Naive B cell (primary cell): ENCODE data around the gene CDH11. TPM values are rescaled to one million over a fixed set of nuclear protein-coding genes. Genes with fewer than 3 reads are reported as not detected.

Source experiments
- ATAC-seq, 2 donors: fragments of 150-1000 bp; cut with Tn5 transposase; 2 replicates each; pipeline ENCODE4 v1.10.0; 2021; ENCODE audit warnings: low read depth in 2 of 2, mild to moderate bottlenecking in 2 of 2, moderate library complexity in 2 of 2
- DNase-seq: peaks from one replicate; pipeline ENCODE4 v3.0.0; 2022
- H3K27ac Mint-ChIP-seq, 6 donors: one replicate each; pipeline ENCODE4 v1.8.0; 2020 to 2022; ENCODE audit warnings: mild to moderate bottlenecking in 6 of 6, mixed read lengths in 6 of 6, moderate library complexity in 5 of 6, inconsistent platforms in 2 of 6
- H3K27me3 Mint-ChIP-seq, 3 donors: one replicate each; pipeline ENCODE4 v1.8.0; 2021 to 2022; ENCODE audit warnings: mixed read lengths in 3 of 3, mild to moderate bottlenecking in 1 of 3
- H3K36me3 Mint-ChIP-seq, 2 donors: one replicate each; pipeline ENCODE4 v1.8.0; 2020 to 2022; ENCODE audit warnings: mixed read lengths in 2 of 2, inconsistent platforms in 1 of 2, mild to moderate bottlenecking in 1 of 2
- H3K4me1 Mint-ChIP-seq, 3 donors: one replicate each; pipeline ENCODE4 v1.8.0; 2020 to 2022; ENCODE audit warnings: mixed read lengths in 3 of 3, inconsistent platforms in 1 of 3, mild to moderate bottlenecking in 1 of 3, moderate library complexity in 1 of 3
- H3K4me3 Mint-ChIP-seq, 8 donors: one replicate each; pipeline ENCODE4 v1.8.0; 2020 to 2022; ENCODE audit warnings: mild to moderate bottlenecking in 8 of 8, mixed read lengths in 8 of 8, moderate library complexity in 8 of 8, inconsistent platforms in 2 of 8
- H3K9me3 Mint-ChIP-seq, 7 donors: one replicate each; pipeline ENCODE4 v1.8.0; 2020 to 2022; ENCODE audit warnings: mixed read lengths in 7 of 7, mild to moderate bottlenecking in 5 of 7, inconsistent platforms in 2 of 7, moderate library complexity in 1 of 7
- polyA plus RNA-seq, 6 donors: library from polyadenylated mRNA; unstranded; fragments of 300-500 nt; fragmentation: Illumina TruSeq; gene quantifications; one replicate each; pipeline ENCODE4 v1.2.3, GENCODE V29; 2021; ENCODE audit warnings: low read depth in 6 of 6

Gene CDH11
- polyA plus RNA-seq, 6 donors from 2014 or later = not detected

DNA sequence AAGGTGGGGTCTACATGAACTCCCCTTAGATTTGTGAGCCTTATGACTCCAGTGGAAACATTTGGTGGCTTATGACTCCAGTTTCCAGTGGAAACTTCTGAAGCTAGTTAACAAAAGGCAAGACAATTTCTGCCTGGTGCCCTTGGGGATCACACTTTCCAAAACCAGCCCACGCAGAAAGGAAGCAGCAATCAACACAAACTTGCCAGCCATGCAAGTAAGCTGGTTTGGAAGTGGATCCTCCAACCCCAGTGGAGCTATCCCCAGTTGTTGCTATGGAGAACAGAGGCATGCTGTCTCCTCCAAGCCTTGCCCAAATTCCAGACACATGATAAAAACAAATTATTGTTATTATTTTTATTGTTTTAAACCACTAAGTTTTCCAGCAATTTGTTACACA is 130.9 kb downstream of the CDH11 start:
- no peak overlapping the region for H3K4me3 Mint-ChIP-seq
- ATAC-seq = no peak
- no peaks in the 10 kb centered on the region for H3K27me3 Mint-ChIP-seq
- H3K36me3 Mint-ChIP-seq = no peaks in the 10 kb centered on the region
- H3K9me3 Mint-ChIP-seq = peaks cover 0 to 8% (median 2%) of the 10 kb centered on the region in 7 donors
- no peaks in the 10 kb centered on the region for H3K4me1 Mint-ChIP-seq
- no peak for DNase-seq
- H3K27ac Mint-ChIP-seq = no peak overlapping the region

DNA sequence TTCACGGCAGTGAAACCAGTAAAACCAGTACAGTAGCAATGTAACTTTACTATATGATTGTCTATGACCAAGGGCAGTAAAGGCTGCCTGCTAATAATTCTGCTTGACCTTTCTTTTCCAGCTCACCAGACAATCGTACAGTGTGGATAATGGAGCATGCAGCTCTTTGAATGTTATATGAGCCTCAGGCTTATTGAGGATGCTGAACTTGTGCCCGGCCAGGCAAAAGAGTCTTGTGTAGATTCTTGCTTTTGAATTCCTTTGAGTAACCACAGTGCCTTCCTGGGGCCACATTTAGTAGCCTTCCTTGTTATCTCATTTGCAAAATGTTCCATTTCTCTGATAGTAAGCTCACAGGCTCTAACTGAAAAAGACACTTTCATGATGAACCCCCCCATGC is 131.8 kb downstream of the CDH11 start:
- no peaks in the 10 kb centered on the region for H3K36me3 Mint-ChIP-seq
- H3K4me1 Mint-ChIP-seq = no peaks in the 10 kb centered on the region
- H3K4me3 Mint-ChIP-seq = no peak overlapping the region
- peaks cover 0 to 8% (median 2%) of the 10 kb centered on the region in 7 donors for H3K9me3 Mint-ChIP-seq
- DNase-seq = no peak
- no peak for ATAC-seq
- H3K27me3 Mint-ChIP-seq = no peaks in the 10 kb centered on the region
- H3K27ac Mint-ChIP-seq = no peak overlapping the region

DNA sequence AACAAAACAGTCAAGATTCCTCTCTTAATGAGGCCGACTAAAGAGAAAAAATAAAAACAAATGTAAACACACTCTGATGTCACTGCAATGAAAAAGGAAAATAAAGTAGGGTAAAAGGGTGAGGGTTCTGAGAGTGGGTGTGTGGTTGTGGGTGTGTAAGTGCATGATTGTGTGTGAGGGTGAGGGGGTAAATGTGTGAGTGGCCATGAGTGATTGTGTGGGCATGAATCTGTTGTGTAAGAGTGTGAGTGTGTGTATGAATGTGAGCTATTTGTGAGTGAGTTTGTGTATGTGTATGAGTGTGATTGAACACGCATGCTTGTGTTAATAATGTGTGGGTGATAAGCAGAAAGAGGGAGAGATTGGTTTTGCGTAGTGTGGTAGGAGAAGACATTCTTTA is 132.8 kb downstream of the CDH11 start:
- Mint-ChIP-seq H3K27ac (no peak overlapping the region), H3K4me3 (no peak overlapping the region), H3K27me3 (no peaks in the 10 kb centered on the region), H3K36me3 (no peaks in the 10 kb centered on the region), H3K9me3 (peaks cover 0 to 8% (median 2%) of the 10 kb centered on the region in 7 donors), H3K4me1 (no peaks in the 10 kb centered on the region)
- DNase-seq = no peak
- no peak for ATAC-seq

DNA sequence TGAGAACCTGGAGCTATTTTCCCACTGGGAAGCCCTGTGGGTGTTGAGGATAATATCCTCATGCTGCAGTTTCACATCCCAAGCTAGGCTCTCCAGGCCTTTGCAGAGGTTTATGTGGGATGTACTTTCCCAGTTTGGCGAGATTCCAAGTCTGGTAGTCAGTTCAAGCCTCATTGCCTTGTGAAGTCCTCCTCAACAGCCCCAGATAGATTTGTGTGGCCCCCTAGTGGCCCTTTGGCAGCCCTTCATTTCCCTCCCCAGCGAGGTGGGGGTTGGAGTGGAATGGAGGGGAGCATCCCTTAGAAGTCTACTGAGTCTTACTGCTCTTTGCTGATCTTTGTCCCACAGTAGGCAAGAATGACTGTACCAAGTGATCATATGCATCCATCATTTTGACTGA is 137.9 kb downstream of the CDH11 start:
- Mint-ChIP-seq H3K27me3 (no peaks in the 10 kb centered on the region), H3K36me3 (no peaks in the 10 kb centered on the region), H3K4me3 (no peak overlapping the region), H3K9me3 (peaks cover 0 to 14% (median 3%) of the 10 kb centered on the region in 7 donors), H3K27ac (no peak overlapping the region), H3K4me1 (no peaks in the 10 kb centered on the region)
- DNase-seq (no peak), ATAC-seq (no peak)

DNA sequence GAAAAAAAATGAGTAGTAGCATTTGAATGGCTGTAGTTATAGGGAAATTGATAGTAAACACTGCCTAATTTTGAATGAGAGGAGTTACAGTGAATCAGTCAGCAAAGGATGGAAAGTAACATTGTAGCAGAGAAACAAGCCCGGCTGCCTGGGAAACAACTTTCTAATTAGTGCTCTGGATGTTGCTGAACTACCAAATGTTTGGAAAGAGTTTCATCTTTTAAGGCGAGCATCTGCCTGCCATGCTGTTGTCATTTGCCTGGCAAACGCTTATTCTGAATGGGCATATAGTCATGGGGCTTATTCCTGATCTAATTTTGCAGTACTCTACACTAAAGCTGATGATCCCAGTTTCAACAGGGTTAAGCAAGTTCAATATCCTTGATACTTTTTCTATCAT is 138.6 kb downstream of the CDH11 start:
- ATAC-seq = no peak
- no peaks in the 10 kb centered on the region for H3K27me3 Mint-ChIP-seq
- H3K4me3 Mint-ChIP-seq = no peak overlapping the region
- H3K4me1 Mint-ChIP-seq = no peaks in the 10 kb centered on the region
- H3K36me3 Mint-ChIP-seq = no peaks in the 10 kb centered on the region
- DNase-seq = no peak
- H3K9me3 Mint-ChIP-seq = peaks cover 0 to 12% (median 4%) of the 10 kb centered on the region in 7 donors
- H3K27ac Mint-ChIP-seq = no peak overlapping the region

DNA sequence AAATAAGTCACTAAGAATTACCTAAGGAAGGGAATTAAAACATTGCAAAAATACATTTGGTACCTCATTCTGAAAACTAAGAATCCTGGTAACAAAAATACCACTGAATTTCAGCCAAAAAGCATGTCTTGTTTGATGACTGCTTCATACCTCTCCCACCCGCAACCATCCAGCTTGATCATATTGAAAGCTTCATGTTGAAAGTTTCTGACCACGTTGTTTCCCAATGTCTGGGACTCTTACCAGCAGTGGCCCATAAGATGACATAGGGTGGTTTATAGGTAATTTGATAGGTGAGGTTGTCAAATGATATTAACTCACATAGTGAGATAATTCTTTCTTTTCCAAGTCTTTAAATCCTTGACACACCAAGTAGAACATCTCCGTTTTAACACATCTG is 139.3 kb downstream of the CDH11 start:
- H3K9me3 Mint-ChIP-seq = peaks cover 0 to 9% (median 4%) of the 10 kb centered on the region in 7 donors
- no peak for DNase-seq
- ATAC-seq = no peak
- no peak overlapping the region for H3K27ac Mint-ChIP-seq
- H3K27me3 Mint-ChIP-seq = no peaks in the 10 kb centered on the region
- no peaks in the 10 kb centered on the region for H3K36me3 Mint-ChIP-seq
- no peak overlapping the region for H3K4me3 Mint-ChIP-seq
- no peaks in the 10 kb centered on the region for H3K4me1 Mint-ChIP-seq

DNA sequence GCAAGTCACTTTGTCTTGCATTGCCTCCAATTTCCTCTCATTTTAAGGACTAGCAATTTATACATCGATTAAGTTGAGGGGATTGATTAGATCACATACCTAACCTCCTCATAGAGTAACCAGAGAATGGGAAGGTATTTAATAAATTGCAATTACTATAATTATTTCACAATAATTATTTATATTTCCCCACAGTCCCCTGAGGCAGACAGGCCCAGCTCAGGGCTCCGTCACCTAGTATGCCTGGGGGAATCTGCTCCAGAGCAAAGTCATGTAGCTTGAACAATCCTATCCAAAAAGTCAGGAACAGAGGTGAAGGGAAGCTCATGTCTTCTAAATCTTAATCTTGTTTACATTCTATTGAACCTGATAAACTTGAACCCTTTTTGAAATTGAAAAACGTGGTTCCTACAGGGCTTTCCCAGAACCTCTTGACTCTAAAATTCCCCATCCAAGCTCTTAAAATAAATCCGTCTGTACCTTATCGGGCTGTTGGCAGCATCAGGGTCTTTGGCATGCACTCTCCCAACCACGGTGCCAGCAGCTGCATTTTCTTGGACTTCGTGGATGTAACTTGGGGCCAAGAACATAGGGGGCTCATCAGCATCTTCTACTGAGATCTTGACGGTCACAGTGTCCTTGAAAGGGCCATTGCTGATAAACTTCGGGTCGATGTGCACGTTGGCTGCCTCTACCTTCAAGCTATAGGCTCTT is 140.1 kb downstream of the CDH11 start:
- no peaks in the 10 kb centered on the region for H3K36me3 Mint-ChIP-seq
- peaks cover 0 to 9% (median 4%) of the 10 kb centered on the region in 7 donors for H3K9me3 Mint-ChIP-seq
- no peak overlapping the region for H3K27ac Mint-ChIP-seq
- no peaks in the 10 kb centered on the region for H3K4me1 Mint-ChIP-seq
- no peak for DNase-seq
- no peaks in the 10 kb centered on the region for H3K27me3 Mint-ChIP-seq
- ATAC-seq = no peak
- H3K4me3 Mint-ChIP-seq = no peak overlapping the region

DNA sequence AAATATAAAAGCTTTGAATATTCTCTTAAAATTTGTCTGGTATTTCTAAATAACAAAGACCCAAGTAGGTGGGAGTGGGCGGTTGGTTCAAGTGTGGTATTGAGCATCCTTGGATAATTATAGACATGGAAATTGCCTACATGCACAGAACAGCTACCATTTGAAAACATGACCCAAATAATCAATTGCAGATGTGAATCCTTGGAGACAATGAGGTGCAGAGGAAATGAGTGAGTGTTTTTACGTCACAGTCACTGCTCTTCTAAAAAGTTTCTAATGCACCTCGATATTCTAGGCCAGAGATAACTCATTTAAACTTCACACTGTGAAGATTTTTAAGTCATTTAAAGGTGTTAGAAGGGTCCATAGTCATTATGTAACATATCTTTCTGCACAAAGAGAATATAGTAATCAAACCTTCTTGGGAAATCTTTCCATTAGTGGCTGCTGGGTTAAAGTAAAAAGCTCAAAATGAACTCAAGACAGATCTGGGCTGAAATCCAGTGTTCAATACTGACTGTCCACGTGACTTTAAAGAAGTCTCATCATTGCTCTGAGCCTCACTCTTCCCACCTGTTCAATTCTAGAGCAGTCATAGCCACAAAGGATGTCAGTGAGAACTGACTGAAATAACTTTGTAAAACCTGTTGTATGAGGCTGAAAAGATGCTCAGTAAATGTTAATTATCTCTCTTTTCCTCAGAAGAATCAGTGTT is 144.5 kb downstream of the CDH11 start:
- no peak overlapping the region for H3K4me3 Mint-ChIP-seq
- H3K36me3 Mint-ChIP-seq = no peaks in the 10 kb centered on the region
- no peak for DNase-seq
- no peak overlapping the region for H3K27ac Mint-ChIP-seq
- no peaks in the 10 kb centered on the region for H3K4me1 Mint-ChIP-seq
- no peaks in the 10 kb centered on the region for H3K27me3 Mint-ChIP-seq
- ATAC-seq = no peak
- H3K9me3 Mint-ChIP-seq = peaks cover 1 to 14% (median 5%) of the 10 kb centered on the region in 7 donors

DNA sequence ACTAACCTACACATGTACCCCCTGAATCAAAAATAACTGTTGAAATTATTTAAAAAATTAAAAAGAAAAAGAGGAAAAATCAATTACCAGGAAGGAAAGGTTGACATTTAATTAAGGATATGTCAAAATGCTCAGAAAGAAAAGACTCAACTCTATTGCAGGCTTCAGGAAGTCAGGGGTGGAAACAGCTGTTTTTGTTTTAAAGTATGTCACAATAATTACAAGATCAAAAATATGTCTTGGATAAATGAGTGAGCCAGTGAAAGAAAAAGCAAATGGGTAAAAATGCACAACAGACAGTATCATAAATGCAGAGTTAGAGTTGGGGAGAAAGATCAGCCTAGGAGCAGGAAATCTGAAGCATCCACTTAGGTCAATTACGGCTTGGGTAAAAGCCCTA is 146.0 kb downstream of the CDH11 start:
- no peak for DNase-seq
- Mint-ChIP-seq H3K36me3 (no peaks in the 10 kb centered on the region), H3K27me3 (no peaks in the 10 kb centered on the region), H3K4me1 (no peaks in the 10 kb centered on the region), H3K4me3 (no peak overlapping the region), H3K9me3 (peaks cover 1 to 14% (median 5%) of the 10 kb centered on the region in 7 donors), H3K27ac (no peak overlapping the region)
- ATAC-seq = no peak

DNA sequence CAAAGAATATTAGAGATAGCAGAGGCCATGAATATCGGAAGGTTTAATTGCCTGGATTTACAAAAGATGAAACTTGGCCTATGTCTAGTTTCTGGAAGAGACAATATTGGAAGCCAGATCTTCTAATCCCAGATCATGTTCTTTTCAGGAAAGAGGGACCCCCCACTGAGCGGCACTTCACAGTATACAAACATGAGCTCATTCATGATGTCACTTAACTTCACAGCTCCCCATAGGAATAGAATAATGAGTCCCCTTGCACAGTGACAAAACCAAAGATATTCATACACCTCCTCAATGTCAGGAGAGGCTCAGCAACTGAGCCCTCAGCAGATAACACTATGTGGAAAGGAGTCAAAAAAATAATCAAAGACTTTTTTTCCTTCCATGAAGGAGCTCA is 147.5 kb downstream of the CDH11 start:
- no peak overlapping the region for H3K27ac Mint-ChIP-seq
- peaks cover 0 to 7% (median 4%) of the 10 kb centered on the region in 7 donors for H3K9me3 Mint-ChIP-seq
- H3K4me1 Mint-ChIP-seq = no peaks in the 10 kb centered on the region
- no peaks in the 10 kb centered on the region for H3K36me3 Mint-ChIP-seq
- ATAC-seq (no peak), DNase-seq (no peak)
- H3K27me3 Mint-ChIP-seq = no peaks in the 10 kb centered on the region
- H3K4me3 Mint-ChIP-seq = no peak overlapping the region

DNA sequence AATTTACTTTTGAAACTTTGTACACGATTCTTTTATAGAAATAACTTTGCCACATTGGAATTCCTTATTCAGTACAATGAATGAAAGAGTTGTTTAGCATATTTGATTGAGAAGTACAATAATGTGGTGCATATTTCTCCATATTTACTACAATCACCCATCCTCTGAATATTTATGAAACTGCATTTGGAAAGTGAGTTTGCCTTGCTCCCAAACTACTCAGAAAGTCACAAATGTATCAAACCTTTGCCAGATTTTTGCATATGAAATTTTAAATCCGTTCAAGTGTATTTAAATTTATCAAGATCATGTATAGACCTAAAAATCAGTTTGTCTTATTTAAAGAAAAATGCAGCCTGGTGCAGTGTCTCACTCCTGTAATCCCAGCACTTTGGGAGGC is 148.7 kb downstream of the CDH11 start:
- DNase-seq (no peak), ATAC-seq (no peak)
- Mint-ChIP-seq H3K4me3 (no peak overlapping the region), H3K4me1 (no peaks in the 10 kb centered on the region), H3K9me3 (peaks cover 0 to 5% (median 3%) of the 10 kb centered on the region in 7 donors), H3K27me3 (no peaks in the 10 kb centered on the region), H3K27ac (no peak overlapping the region), H3K36me3 (no peaks in the 10 kb centered on the region)

DNA sequence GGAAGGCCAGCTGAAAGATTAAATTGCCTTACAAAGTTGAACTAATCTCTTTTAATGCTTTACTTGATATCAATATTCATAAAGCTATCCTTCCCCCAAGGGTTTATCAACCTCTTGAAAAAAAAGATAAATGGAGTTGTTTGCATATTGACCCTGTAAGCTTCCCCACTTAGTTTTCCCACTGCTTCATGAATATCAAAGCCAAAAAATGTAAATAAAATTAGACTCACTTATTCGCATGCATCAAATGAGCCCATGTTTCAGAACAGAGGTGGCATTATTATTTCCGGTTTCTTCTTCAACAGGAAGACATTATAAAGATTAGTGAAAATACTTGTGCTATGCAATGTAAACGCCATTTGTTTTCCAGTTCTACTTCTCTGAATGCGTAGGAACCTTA is 150.7 kb downstream of the CDH11 start:
- Mint-ChIP-seq H3K4me1 (no peaks in the 10 kb centered on the region), H3K27ac (no peak overlapping the region), H3K27me3 (no peaks in the 10 kb centered on the region), H3K9me3 (peaks cover 0 to 5% (median 3%) of the 10 kb centered on the region in 7 donors), H3K4me3 (no peak overlapping the region), H3K36me3 (no peaks in the 10 kb centered on the region)
- no peak for ATAC-seq
- DNase-seq = no peak

DNA sequence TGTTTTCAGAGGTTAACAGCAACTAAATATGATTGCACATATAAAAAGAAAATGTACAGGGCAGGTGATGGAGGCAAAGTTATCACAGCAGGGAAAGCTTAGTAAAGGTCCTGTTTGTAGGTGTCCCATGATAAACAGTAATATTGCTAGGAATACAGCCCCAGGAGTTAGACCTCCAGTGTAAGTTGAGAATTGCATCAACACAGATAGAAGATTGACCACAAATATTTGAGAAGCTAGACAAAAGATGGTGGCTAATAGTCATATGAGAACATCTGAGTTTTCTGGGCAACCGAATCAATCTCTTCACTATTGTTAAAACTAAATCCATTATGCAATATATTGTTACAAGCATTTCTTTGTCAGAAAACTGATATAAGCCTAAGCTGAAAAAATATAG is 152.6 kb downstream of the CDH11 start:
- no peaks in the 10 kb centered on the region for H3K36me3 Mint-ChIP-seq
- ATAC-seq (no peak), DNase-seq (no peak)
- no peaks in the 10 kb centered on the region for H3K4me1 Mint-ChIP-seq
- no peak overlapping the region for H3K27ac Mint-ChIP-seq
- no peaks in the 10 kb centered on the region for H3K27me3 Mint-ChIP-seq
- peaks cover 0 to 2% (median 0%) of the 10 kb centered on the region in 7 donors for H3K9me3 Mint-ChIP-seq
- H3K4me3 Mint-ChIP-seq = no peak overlapping the region

DNA sequence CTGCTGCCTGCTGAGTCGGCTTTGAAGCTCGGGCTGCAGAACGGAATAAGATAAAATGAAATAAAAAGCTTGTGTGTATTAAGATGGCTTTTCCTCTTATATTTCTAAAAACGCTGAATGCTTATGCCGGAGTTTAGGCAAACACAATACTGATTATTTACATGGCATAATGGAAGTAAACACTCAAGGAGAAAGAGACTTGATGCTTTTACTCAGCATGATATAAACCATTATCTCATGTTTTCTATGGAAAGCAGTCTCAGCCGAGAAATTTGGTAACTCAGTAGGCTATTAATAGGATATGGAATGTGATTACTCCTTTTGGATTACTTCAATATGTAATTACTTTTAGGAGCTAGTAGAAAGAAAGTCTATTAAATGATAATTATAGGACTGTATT is 153.3 kb downstream of the CDH11 start:
- Mint-ChIP-seq H3K36me3 (no peaks in the 10 kb centered on the region), H3K9me3 (peaks cover 0 to 2% (median 0%) of the 10 kb centered on the region in 7 donors), H3K4me1 (no peaks in the 10 kb centered on the region), H3K27me3 (no peaks in the 10 kb centered on the region), H3K27ac (no peak overlapping the region), H3K4me3 (no peak overlapping the region)
- DNase-seq = no peak
- no peak for ATAC-seq
